ENCODE results near the gene DHCR24.

The DHCR24 gene

DNA sequence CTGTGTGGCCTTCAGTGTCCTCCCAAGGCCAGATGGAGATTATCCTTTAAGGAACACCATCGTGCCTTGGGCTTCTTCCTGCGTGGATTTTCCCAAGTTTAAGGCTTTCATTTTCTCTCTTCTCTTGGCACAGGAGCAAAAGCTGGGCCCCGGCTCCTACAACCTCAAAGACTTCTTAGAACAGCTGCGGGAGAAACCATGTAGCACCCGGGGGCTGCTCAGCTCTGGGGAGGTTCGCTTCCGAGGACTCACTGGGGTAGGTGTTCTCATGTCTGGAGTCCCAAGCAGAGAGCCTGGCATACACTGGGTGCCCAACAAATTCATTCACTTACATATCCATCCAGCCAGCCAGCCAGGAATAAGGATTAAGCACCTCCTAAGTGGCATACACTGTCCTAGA is 79.2 kb downstream of the DHCR24 start:
- TF ChIP-seq POLR2AphosphoS5 (IDR thresholded peaks at IDR 0.05; ENCODE audit: low read depth, low read length): no peak

DNA sequence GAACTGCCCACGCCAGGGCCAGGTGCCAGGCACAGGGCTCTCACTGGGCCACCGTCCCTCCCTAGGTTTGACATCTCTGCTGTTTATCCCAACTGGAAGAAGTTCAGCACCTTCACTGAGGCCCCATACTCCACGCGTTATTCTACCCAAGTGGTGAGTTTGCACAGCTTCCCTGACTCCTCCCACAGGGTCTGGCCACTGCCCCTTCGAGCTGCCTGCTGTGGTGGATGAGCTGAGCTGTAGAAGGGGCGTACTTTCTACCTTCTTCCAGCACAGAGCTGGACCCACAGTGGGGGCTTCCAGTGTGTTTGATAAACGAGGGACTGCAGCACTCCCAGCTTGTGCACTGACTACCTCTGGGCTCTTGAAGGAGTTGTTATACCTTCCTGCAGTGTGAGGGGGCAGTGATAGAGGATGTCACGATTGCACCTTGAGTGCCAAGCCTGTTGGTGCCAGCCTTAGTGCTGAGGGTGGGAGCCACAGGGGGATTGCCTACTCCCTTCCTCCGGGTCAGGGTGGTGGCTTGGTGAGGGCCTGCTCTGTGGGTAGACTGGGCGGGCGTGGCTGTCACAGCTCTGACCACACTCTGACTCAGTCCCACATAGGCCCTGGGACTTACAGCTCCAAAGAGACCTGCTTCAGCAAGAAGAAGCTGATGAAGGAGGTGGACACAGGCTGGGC is 79.9 kb downstream of the DHCR24 start:
- no peak for TF ChIP-seq SIN3A (IDR thresholded peaks at IDR 0.05; ENCODE audit: borderline replicate concordance, insufficient read depth, low read length)
- TF ChIP-seq, protein P1, sequence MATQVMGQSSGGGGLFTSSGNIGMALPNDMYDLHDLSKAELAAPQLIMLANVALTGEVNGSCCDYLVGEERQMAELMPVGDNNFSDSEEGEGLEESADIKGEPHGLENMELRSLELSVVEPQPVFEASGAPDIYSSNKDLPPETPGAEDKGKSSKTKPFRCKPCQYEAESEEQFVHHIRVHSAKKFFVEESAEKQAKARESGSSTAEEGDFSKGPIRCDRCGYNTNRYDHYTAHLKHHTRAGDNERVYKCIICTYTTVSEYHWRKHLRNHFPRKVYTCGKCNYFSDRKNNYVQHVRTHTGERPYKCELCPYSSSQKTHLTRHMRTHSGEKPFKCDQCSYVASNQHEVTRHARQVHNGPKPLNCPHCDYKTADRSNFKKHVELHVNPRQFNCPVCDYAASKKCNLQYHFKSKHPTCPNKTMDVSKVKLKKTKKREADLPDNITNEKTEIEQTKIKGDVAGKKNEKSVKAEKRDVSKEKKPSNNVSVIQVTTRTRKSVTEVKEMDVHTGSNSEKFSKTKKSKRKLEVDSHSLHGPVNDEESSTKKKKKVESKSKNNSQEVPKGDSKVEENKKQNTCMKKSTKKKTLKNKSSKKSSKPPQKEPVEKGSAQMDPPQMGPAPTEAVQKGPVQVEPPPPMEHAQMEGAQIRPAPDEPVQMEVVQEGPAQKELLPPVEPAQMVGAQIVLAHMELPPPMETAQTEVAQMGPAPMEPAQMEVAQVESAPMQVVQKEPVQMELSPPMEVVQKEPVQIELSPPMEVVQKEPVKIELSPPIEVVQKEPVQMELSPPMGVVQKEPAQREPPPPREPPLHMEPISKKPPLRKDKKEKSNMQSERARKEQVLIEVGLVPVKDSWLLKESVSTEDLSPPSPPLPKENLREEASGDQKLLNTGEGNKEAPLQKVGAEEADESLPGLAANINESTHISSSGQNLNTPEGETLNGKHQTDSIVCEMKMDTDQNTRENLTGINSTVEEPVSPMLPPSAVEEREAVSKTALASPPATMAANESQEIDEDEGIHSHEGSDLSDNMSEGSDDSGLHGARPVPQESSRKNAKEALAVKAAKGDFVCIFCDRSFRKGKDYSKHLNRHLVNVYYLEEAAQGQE (IDR thresholded peaks at IDR 0.05; ENCODE audit: insufficient read depth in 1 of 2, low read depth in 2 of 2, low read length in 2 of 2): no peak
- no peak for TF ChIP-seq POLR2AphosphoS5 (IDR thresholded peaks at IDR 0.05; ENCODE audit: low read depth, low read length)
- no peak for TF ChIP-seq FOXP2 (optimal IDR thresholded peaks at IDR 0.05; ENCODE audit: borderline replicate concordance, extremely low read depth, extremely low read length, insufficient read depth)
- no peak for TF ChIP-seq TAF1 (IDR thresholded peaks at IDR 0.05; ENCODE audit: borderline replicate concordance, insufficient read depth, low read length)

DNA sequence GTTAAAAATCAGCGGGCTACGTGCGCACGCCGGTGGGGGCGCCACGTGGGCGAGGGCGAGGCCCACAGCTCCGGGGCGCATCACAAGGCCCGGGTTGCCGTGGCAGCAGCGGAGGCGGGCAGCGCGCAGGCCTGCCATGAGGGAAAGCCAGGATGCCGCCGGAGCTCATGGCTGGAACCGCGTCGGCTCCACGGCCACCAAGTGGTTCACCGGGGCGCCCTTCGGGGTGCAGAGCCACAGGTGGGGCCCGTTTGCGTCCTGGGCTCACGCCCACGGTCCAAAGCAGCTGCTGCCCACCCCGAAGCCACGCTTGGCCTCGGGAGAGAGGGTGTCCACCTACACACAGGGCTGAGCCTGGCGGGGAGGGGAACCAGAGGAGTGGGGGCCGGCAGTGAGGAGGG is 81.0 kb downstream of the DHCR24 start:
- no peak for TF ChIP-seq SIN3A (IDR thresholded peaks at IDR 0.05; ENCODE audit: borderline replicate concordance, insufficient read depth, low read length)
- TF ChIP-seq, protein P1 (IDR thresholded peaks at IDR 0.05; ENCODE audit: insufficient read depth in 1 of 2, low read depth in 2 of 2, low read length in 2 of 2): no peak
- no peak for TF ChIP-seq FOXP2 (optimal IDR thresholded peaks at IDR 0.05; ENCODE audit: borderline replicate concordance, extremely low read depth, extremely low read length, insufficient read depth)
- TF ChIP-seq TAF1 (IDR thresholded peaks at IDR 0.05; ENCODE audit: borderline replicate concordance, insufficient read depth, low read length): no peak
- TF ChIP-seq POLR2AphosphoS5 (IDR thresholded peaks at IDR 0.05; ENCODE audit: low read depth, low read length): no peak

DNA sequence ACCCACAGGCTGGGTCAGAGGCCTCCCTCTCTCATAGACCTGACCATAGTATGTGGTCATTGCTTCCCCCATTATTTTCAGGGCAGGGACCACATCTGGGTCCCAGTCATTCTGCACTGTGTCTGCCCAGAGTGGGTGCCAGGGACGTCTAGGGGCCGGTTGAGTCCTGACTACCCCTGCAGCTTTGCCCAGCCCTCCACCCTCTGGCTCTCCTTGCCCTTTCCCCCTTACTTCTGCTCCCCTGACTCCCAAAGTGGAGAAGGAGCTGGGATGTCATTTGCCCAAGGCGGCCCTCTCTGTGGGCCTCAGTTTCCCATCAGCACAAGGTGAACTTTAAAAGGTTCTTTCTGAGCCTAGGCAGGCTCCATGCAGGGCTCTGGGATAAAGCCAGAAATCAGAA is 81.5 kb downstream of the DHCR24 start:
- TF ChIP-seq SIN3A (IDR thresholded peaks at IDR 0.05; ENCODE audit: borderline replicate concordance, insufficient read depth, low read length) (no peak), FOXP2 (optimal IDR thresholded peaks at IDR 0.05; ENCODE audit: borderline replicate concordance, extremely low read depth, extremely low read length, insufficient read depth) (no peak), TAF1 (IDR thresholded peaks at IDR 0.05; ENCODE audit: borderline replicate concordance, insufficient read depth, low read length) (no peak), POLR2AphosphoS5 (IDR thresholded peaks at IDR 0.05; ENCODE audit: low read depth, low read length) (no peak)
- TF ChIP-seq, protein P1 (IDR thresholded peaks at IDR 0.05; ENCODE audit: insufficient read depth in 1 of 2, low read depth in 2 of 2, low read length in 2 of 2): no peak

DNA sequence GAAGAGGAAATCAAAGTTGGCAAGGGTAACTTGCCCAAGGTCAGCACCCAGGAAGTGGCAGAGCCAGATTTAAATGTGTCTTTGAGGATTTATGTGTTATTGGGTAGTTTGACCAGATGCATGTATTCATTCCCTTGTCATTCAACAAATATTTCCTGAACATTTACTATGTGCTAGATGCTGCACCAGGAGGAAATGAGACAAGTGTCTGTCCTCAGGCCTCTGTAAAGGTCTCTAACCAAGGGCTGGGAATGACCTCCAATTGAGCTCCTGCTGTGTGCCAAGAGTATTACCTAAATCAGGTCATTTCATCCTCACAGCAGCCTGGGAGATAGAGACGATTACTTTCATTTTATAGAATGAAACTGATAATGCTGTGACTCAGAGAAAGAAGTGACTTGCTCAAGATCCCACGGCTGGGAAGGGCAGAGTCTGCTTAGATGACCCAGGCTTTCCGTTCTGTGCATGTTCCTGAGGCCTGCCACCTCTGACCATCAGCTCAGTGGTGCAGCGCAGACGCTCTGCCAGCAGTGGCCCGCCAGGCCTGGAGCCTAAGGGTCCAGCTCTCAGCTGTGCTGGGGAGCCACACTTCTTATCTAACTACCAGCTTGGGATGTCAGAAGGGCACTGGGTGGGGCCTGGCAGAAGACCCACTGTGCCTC is 82.4 kb downstream of the DHCR24 start:
- no peak for TF ChIP-seq POLR2AphosphoS5 (IDR thresholded peaks at IDR 0.05; ENCODE audit: low read depth, low read length)
- TF ChIP-seq, protein P1 (IDR thresholded peaks at IDR 0.05; ENCODE audit: insufficient read depth in 1 of 2, low read depth in 2 of 2, low read length in 2 of 2): no peak
- TF ChIP-seq SIN3A (IDR thresholded peaks at IDR 0.05; ENCODE audit: borderline replicate concordance, insufficient read depth, low read length): no peak
- no peak for TF ChIP-seq TAF1 (IDR thresholded peaks at IDR 0.05; ENCODE audit: borderline replicate concordance, insufficient read depth, low read length)
- no peak for TF ChIP-seq FOXP2 (optimal IDR thresholded peaks at IDR 0.05; ENCODE audit: borderline replicate concordance, extremely low read depth, extremely low read length, insufficient read depth)

Measured in PFSK-1 (cell line).